GM19468 (cell line): ENCODE results near the gene NINJ1.
"Not testable (repeated sequence)": the region's sequence is repeated elsewhere in the genome, so short reads cannot be mapped to it uniquely, and the experiment has no call there.

ENCODE experiments used
- ATAC-seq: cut with Tn5 transposase; IDR thresholded peaks from one replicate; pipeline ENCODE4 v1.9.1; 2021; ENCODE audit warnings: mild to moderate bottlenecking, moderate library complexity, moderate number of reproducible peaks; ENCODE audit not compliant: unreplicated experiment; ENCODE audit errors: extremely low read depth

NINJ1 gene

GRCh38 chr9:93108291-93109041 lies 25.6 kb downstream of the NINJ1 start:
- ATAC-seq, result no peak

- ATAC-seq, result no peak
These were observed 26.3 kb downstream of the NINJ1 start for GRCh38 chr9:93107825-93108161.

- no peak for ATAC-seq
These were observed 26.8 kb downstream of the NINJ1 start for GRCh38 chr9:93107151-93107824.

DNA sequence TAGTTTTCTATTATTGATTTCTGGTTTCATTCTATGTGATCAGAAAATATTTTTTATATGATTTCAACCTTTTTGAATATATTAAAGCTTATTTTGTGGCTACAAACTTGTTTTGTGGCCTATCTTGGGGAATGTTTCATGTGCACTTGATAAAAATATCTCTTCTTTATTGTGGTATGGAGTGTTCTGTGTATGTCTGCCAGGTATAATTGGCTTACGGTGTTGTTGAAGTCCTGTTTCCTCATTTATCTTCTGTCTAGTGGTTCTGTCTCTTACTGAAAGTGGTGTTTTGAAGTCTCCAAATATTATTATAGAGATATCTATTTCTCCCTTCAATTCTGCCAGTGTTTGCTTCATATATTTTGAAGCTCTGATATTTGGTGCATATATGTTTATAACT lies 28.4 kb downstream of the NINJ1 start:
- no peak for ATAC-seq

DNA sequence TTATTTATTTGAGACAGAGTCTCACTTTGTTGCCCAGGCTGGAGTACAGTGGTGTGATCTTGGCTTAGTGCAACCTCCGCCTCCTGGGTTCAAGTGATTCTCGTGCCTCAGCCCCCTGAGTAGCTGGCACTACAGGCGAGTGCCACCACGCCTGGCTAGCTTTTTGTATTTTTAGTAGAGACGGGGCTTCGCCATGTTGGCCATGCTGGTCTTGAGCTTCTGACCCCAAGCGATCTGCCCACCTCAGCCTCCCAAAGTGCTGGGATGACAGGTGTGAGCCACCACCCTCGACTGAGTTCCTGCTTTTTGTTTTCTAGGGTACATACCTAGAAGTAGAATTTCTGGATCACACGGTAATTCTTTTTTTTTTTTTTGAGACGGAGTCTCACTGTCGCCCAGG lies 33.0 kb downstream of the NINJ1 start:
- not testable (repeated sequence) for ATAC-seq

DNA sequence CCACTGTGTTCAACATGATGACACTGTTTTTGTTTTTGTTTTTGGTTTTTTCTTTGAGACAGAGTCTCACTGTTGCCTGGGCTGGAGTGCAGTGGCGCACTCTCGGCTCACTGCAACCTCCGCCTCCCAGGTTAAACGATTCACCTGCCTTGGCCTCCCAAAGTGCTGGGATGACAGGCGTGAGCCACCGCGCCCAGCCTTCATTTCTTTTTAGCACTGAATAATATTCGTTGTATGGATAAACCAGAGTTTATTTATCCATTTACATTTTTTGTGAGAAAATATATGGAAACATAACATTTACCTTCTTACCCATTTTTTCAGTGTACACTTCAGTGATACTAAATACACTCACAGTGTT lies 33.8 kb downstream of the NINJ1 start:
- ATAC-seq, result no peak

DNA sequence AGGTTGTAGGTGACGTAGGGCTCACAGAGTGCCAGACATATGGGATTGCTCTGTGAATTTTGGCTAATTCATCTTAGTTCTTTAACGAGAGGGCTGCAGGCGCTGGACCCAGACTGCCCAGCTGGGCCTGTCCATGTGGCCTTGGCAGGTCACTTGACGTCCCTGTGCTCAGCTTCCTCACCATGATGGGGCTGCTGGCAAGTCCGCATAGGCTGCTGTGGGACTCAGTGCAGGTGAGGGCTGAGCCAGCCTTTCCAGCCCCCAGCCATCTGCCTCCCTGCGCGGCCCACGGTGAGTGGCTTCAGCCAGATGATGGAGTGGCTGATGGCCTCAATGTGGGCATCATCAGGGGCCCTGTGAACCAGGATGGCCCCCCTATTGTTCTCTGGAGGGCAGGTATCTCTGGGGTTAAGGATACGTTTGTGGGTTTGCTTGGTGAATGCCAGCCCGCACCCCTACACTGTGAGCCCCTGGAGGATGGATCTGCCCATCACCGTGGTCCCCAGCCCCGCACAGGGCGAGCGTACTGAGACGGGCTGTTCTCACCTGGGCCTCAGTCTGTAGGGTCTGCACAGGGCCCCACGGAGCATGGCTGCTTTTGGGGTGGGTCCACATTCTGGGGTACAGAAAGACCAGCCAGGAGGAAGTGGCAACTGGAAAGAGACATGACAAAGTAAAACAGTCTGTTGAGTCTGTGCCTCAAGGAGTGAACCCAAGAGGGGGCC lies 34.3 kb downstream of the NINJ1 start:
- ATAC-seq, result no peak

GRCh38 chr9:93098236-93098946 lies 35.7 kb downstream of the NINJ1 start:
- ATAC-seq, result no peak

DNA sequence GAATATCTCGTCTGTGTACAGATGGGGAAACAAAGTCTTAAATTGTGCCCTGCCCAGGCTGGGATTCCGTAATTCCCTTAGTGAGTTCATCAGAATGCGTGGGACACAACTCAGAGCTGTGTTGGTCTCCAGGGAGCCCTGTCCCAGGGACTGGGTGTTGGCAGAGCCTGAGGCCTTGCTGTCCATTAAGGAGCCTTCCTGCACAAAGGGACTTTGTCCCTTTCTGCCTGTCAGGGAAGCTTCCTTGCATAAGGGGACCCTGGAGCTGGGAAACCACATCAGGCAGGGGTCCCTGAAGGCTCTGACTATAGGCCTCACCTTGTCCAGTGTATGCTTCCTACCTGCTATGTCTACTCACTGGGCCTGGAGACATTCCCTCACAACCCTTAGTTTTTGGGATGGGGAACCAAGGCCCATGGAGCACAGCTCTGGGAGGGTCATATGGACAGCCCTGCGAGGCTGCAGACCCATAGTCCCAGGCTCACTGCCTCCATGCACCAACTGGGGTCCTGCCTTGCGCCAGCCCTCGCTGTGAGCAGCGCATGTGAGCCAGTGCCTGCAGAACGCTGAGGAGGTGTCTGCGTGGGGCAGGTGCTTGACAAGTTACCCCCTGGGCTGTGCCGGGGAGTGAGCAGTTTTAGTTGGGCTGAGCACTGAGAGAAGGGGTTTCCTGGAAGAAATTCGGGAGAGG lies 36.4 kb downstream of the NINJ1 start:
- no peak for ATAC-seq

DNA sequence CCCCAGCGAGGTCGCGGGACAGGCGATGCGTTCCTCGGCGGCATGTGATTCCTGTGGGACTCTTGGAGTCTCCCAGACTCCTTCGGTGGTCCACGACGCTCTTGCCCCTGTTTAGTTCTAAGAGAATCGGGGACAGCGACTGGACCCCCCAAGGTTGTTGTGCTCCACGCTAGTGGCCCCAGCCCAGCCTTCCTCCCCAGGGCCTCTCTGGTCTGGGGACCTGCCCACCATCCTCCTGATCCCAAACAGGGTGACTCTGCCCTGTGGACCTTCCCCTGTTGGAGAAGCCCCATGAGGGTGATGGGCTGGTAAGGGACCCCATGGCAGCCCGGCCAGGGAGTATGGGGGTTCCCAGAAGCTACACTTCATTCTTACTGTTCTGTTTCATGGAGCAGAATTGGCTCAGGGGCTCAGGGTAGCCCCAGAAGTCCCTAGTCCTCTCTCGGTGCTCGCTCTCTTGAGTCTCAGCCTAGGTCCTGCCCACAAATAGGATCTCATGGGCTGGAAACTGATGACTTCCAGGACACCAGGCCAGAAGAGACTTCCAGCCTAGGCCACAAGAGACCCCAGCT lies 37.2 kb downstream of the NINJ1 start:
- ATAC-seq, result no peak

DNA sequence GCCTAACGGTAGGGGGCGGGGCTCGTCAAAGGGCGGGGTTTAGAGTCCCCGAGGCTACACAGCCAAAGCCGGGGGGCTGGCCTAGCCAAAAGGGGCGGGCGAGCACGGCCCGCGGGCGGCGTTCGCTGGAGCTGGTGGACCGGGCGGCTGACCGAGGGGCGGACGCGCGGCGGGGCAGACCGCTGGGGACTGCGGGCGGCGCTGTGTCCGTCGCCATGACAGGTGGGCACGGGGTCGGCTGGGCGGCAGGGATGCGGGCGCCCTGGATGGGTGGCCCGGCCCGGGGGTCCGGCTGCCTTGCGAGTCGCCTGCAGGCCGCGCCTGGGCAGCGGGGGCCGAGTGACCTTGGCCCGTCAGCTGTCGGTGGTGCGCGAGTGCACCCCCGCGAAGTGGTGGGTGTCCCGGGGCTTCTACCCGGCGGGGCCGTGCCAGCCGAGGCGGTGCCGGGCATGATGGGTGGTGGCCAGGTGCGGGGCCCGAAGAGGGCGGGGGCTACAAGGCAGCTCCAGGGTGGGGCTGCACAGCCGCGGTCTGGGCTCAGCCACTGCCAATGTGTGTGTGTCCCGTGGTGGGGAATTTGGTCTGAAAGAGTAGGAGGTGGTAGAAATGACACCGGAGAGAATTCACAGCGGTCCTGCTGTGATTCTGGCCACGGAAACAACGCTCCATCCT lies 37.8 kb downstream of the NINJ1 start, which contains the start of gene CARD19:
Gene CARD19 (plus strand): TSS at position 87 of the 672 bp plus-strand sequence. CDS start 129 bp downstream, at position 216.
- ATAC-seq, result peak; percentile 15

- ATAC-seq, result peak; percentile 34
These were observed 38.6 kb downstream of the NINJ1 start for GRCh38 chr9:93095205-93096130.

DNA sequence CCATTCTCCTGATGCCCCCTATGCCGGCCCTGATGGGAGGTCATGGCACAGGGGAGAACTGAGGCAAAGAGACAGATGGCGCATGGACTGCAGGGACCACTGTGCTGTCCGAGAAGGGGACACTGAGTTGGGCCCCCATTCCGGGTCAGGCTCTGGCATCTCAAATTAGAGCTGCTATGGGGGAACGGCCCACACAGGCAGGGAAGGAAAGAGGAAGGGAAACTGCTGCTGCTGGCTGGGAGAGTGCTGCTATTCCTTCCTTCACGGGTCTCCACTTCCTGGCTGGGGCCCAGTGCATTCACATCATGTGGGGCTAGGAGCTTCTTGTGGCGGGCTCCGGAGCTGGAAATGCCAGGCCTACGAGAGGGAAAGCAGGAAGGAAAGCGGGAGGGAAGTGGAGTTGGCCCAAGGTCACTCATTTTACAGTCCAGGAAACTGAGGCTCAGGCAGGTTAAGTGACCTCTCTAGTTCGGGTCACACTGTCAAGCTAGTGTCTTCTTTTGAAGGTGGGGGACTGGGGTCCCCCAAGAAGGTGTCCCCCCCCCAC lies 39.3 kb downstream of the NINJ1 start:
- ATAC-seq, result no peak

- no peak for ATAC-seq
These were observed 40.0 kb downstream of the NINJ1 start for GRCh38 chr9:93093877-93094657.

- ATAC-seq, result no peak
These were observed 40.7 kb downstream of the NINJ1 start for GRCh38 chr9:93093127-93093876.

GRCh38 chr9:93092251-93092991 lies 41.6 kb downstream of the NINJ1 start:
- ATAC-seq, result no peak
